HG03571 (cell line): ENCODE results near the gene NCAPD3.
A peak's percentile ranks its signal among the peaks of the same experiment; 100 is the strongest.
"Not testable (repeated sequence)": the region's sequence is repeated elsewhere in the genome, so short reads cannot be mapped to it uniquely, and the experiment has no call there.

Experiments used
- ATAC-seq: cut with Tn5 transposase; IDR thresholded peaks from one replicate; pipeline ENCODE4 v1.9.1; 2021; ENCODE audit not compliant: unreplicated experiment

The NCAPD3 gene

GRCh38 chr11:134223836-134224709 lies at the start of gene NCAPD3, which contains the start of gene VPS26B:
TSS of gene NCAPD3 (minus strand) at chr11:134223967. CDS start at chr11:134223926, 41 bp downstream.
TSS of gene VPS26B (plus strand) at chr11:134224671. CDS start at chr11:134225123, 452 bp downstream.
- peak; percentile 67 for ATAC-seq

DNA sequence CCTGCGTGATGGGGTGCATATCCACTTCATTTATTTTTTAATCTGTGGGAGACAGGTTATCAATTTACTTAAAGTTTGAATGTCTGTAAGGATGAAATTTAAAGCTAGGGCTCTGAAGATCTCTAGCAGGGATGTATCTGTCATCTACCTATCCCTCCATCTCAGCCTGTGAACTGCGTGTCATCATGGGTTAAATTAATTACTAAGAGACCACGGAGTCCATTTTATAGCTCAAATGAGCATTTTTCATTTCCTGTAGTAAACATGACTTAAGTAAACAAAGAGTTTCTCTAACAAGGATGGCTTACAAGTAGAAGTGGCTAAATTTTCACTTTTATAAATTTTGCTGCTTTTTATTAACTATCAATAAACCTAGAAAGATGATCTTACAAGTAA lies 49.5 kb upstream of the NCAPD3 start:
- no peak for ATAC-seq

DNA sequence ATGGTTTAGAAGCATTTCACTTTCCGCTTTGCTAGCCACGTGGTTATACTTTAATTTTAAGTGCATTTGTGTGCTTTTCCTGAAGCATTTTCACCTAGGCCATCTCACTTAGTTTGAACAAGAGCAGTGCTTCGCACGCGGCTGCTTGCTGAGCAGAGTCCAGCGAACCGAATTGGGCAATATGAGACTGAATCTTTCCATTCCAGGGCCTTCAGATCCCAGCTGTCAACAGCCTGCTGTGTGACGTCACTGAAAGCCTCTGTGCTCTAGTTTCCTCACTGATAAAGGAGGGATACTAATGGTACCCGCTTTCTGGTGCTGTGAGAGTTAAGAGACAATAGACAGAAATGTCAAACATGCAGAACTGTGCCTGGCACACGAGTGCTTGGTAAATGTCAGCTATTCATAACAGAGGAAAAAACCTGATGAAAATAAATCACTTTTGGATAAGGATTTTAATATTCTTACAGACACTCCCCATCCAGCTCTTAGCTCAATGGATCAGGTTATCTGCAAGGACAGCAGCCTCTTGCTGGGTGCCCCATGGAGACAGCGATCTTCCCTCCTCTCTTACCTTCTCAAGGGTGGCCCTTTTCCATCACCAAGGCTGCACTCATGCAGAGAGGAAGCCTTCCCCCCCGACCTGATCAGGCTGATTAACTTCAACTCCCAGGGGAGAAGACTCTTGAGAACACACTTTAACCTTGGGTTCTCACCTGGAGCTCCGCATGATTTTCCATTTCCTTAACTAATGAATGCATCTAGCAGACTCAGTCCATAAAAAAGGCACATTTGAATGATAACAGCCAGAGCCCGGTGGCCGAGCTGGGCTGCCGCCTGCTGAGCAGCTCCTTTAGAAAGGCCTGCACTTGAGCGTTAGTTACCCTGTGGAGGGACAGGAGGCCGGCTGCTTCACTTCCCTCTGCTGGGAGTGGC lies 48.9 kb upstream of the NCAPD3 start:
- ATAC-seq: no peak

- no peak for ATAC-seq
These were observed 48.2 kb upstream of the NCAPD3 start for GRCh38 chr11:134271978-134272377.

- ATAC-seq: no peak
These were observed 46.5 kb upstream of the NCAPD3 start for GRCh38 chr11:134270250-134270714.

- ATAC-seq: no peak
These were observed 44.2 kb upstream of the NCAPD3 start for GRCh38 chr11:134267966-134268365.

- ATAC-seq: no peak
These were observed 43.7 kb upstream of the NCAPD3 start for GRCh38 chr11:134267461-134267860.

DNA sequence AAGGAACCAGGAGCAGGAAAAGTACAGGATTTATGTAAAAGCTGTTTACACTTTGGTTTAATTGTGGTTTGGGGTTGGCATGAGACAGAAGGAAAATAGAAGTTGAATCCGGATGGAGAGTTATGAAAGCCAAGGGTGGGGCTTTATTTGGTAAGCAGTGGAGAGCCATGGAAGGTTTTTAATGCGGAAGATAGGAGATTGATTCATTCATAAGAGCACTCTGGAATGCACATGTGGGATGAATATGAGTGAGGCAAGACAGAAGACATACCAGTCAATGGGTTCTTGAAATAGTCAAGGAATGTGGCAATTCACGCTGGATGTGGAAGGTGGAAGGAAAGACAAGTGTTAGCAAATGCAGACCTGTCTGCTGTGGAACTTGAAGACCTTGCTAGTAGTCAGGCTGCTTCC lies 43.1 kb upstream of the NCAPD3 start:
- ATAC-seq: no peak

GRCh38 chr11:134266440-134266839 lies 42.7 kb upstream of the NCAPD3 start:
- ATAC-seq: no peak

- no peak for ATAC-seq
These were observed 41.4 kb upstream of the NCAPD3 start for GRCh38 chr11:134264966-134265764.

GRCh38 chr11:134261626-134262488 lies 38.1 kb upstream of the NCAPD3 start:
- no peak for ATAC-seq

DNA sequence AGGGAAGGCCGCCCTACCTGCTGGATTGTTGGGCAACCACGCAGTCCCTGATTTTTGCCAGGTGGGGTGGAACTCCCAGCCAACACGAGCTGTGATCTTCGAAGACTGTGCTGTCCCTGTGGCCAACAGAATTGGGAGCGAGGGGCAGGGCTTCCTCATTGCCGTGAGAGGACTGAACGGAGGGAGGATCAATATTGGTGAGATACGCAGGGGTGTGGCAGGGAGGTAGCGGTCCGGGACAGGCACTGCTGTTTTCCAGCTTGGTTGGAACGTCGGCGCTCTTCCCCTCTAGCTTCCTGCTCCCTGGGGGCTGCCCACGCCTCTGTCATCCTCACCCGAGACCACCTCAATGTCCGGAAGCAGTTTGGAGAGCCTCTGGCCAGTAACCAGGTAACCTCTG lies 37.2 kb upstream of the NCAPD3 start:
- no peak for ATAC-seq

GRCh38 chr11:134260503-134260902 lies 36.7 kb upstream of the NCAPD3 start:
- ATAC-seq: no peak

- ATAC-seq: no peak
These were observed 34.8 kb upstream of the NCAPD3 start for GRCh38 chr11:134258577-134258976.

GRCh38 chr11:134257101-134257500 lies 33.3 kb upstream of the NCAPD3 start:
- no peak for ATAC-seq

- ATAC-seq: not testable (repeated sequence)
These were observed 31.4 kb upstream of the NCAPD3 start for GRCh38 chr11:134255184-134255561.

DNA sequence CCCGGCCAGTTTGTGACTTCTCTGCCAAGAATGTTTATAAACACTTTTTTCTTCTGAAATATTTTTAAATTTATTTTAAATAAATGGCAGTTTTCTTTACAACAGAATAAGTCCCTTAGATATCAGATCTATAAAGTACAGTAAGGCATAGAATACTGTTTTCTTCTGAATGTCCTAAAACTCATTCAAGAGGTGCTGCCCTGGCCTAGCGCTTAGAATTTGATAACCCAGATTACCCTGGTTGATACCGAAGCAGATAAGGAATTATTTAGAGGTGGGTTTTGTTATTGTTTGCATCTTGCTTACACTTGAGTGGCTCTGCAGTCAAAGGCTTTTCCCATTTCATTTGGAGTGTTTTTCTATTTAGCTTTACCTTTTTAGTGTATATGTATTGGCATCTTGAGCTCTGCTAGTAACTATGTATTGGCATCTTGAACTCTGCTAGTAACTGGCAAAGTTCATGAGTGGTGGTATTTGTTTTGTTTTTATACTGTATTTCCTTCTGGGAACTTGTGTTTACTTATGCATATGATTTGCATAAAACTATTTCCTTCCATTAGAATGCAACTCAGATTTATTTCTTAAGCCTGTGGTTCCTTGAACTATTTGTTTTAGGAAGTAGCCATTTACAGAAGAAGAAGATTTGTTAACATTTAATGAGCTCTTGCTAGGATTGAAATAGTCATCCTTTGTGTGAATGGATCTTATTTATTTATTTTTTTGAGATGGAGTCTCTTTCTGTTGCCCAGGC lies 30.8 kb upstream of the NCAPD3 start:
- ATAC-seq: no peak

- ATAC-seq: peak; percentile 100
These were observed 29.6 kb upstream of the NCAPD3 start, which contains the start of the genes ACAD8 and THYN1 for GRCh38 chr11:134253188-134253993. TSS of gene ACAD8 (plus strand) at chr11:134253568. CDS start at chr11:134253601, 33 bp downstream. TSS of gene THYN1 (minus strand) at chr11:134253352. CDS start at chr11:134252882, 470 bp downstream.
